ACHN (cell line): ENCODE results near the gene TMED10.
"Not testable (repeated sequence)": the region's sequence is repeated elsewhere in the genome, so short reads cannot be mapped to it uniquely, and the experiment has no call there.

Source experiments
- DNase-seq: peaks from one replicate; pipeline ENCODE4 v3.0.0-alpha.2; 2015
- in situ Hi-C: cut with HindIII; loops from 2 replicates; pipeline ENCODE4 v1.10.0; 2017; ENCODE audit warnings: low sequenced_read_pairs, low pct_ligation_motif_present, low pct_unique_long_range_greater_than_20kb

The TMED10 gene

GRCh38 chr14:75197338-75197737 lies 20.9 kb upstream of the TMED10 start:
- in situ Hi-C loops = no loop called here
- no peak for DNase-seq

GRCh38 chr14:75196468-75196867 lies 20.1 kb upstream of the TMED10 start:
- in situ Hi-C loops = no loop called here
- no peak for DNase-seq

- DNase-seq = no peak
- in situ Hi-C loops = no loop called here
Measured at GRCh38 chr14:75196064-75196463, 19.7 kb upstream of the TMED10 start.

- in situ Hi-C loops = no loop called here
- no peak for DNase-seq
Measured at GRCh38 chr14:75191100-75191499, 14.7 kb upstream of the TMED10 start.

- DNase-seq = no peak
- in situ Hi-C loops = no loop called here
Measured at GRCh38 chr14:75190023-75190422, 13.6 kb upstream of the TMED10 start.

GRCh38 chr14:75188520-75189268 lies 12.3 kb upstream of the TMED10 start:
- no peak for DNase-seq
- in situ Hi-C loops = no loop called here

GRCh38 chr14:75188086-75188485 lies 11.7 kb upstream of the TMED10 start:
- no peak for DNase-seq
- in situ Hi-C loops = no loop called here

- in situ Hi-C loops = no loop called here
- no peak for DNase-seq
Measured at GRCh38 chr14:75186953-75187352, 10.5 kb upstream of the TMED10 start.

GRCh38 chr14:75185251-75186040 lies 9.0 kb upstream of the TMED10 start:
- in situ Hi-C loops = no loop called here
- DNase-seq = no peak

- DNase-seq = no peak
- in situ Hi-C loops = no loop called here
Measured at GRCh38 chr14:75184492-75184891, 8.1 kb upstream of the TMED10 start.

- in situ Hi-C loops = no loop called here
- no peak for DNase-seq
Measured at GRCh38 chr14:75184039-75184438, 7.6 kb upstream of the TMED10 start.

- in situ Hi-C loops = no loop called here
- no peak for DNase-seq
Measured at GRCh38 chr14:75183225-75183624, 6.8 kb upstream of the TMED10 start.

- in situ Hi-C loops = no loop called here
- no peak for DNase-seq
Measured at GRCh38 chr14:75182821-75183220, 6.4 kb upstream of the TMED10 start.

GRCh38 chr14:75182163-75182562 lies 5.8 kb upstream of the TMED10 start:
- in situ Hi-C loops = not testable (repeated sequence)

GRCh38 chr14:75181293-75182062 lies 5.1 kb upstream of the TMED10 start:
- in situ Hi-C loops = no loop called here
- DNase-seq = no peak

More at GRCh38 chr14:75182163-75182562, 5.8 kb upstream of the TMED10 start:
- DNase-seq = not testable (repeated sequence)

GRCh38 chr14:75175677-75176141 lies 703 bp downstream of the TMED10 start:
- DNase-seq = no peak
- in situ Hi-C loops = no loop called here

GRCh38 chr14:75174066-75174465 lies 2.3 kb downstream of the TMED10 start:
- no peak for DNase-seq
- in situ Hi-C loops = no loop called here

GRCh38 chr14:75170772-75171171 lies 5.6 kb downstream of the TMED10 start:
- in situ Hi-C loops = no loop called here
- DNase-seq = no peak
